A549 (cell line): Measurements from ENCODE around the gene EIF3D. TPM values are rescaled to one million over a fixed set of nuclear protein-coding genes. Genes with fewer than 3 reads are reported as not detected.

Experiments used
- ATAC-seq, 2 experiments: fragments of 200-7000 bp in 1 of 2; fragments of >200 bp in 1 of 2; cut with Nextera tagmentation in 1 of 2; cut with Tn5 transposase in 1 of 2; 3 replicates each; pipeline versions ENCODE4 v1.8.0 to v1.9.1; 2018 to 2020; ENCODE audit warnings: mild to moderate bottlenecking in 1 of 2, moderate library complexity in 1 of 2
- CTCF ChIA-PET: fragments of 300-600 bp; sonication (Branson Sonifier 250); formaldehyde crosslinking; extraction: SDS; loops from one replicate; lab custom pipeline; 2021; ENCODE audit warnings: antibody characterized with exemption, inconsistent platforms; lab: Yijun Ruan, JAX
- POLR2A ChIA-PET: fragments of 350-600 bp; formaldehyde crosslinking; extraction: SDS; loops from one replicate; lab custom pipeline; 2021; ENCODE audit warnings: antibody characterized with exemption, inconsistent platforms; lab: Yijun Ruan, JAX
- DNase-seq, 2 experiments: peaks; one replicate each; pipeline versions ENCODE4 v3.0.0 to v3.0.0-alpha.2; 2011 to 2016; ENCODE audit warnings: low read depth in 1 of 2, low spot score in 1 of 2
- FAIRE-seq: peaks from 2 replicates; lab custom pipeline; 2011; peaks lifted over from hg19 to GRCh38; lab: Jason Lieb, UNC
- H3K27ac ChIP-seq, 2 experiments: fragments of >200 bp; sonication (Bioruptor Twin); formaldehyde crosslinking; 3 replicates each; pipeline ENCODE4 v1.5.1; 2016 to 2017
- H3K4me1 ChIP-seq: fragments of >200 bp; sonication (Bioruptor Twin); formaldehyde crosslinking; 3 replicates; pipeline ENCODE4 v1.6.1; 2016
- H3K4me2 ChIP-seq: fragments of >200 bp; sonication (Bioruptor Twin); formaldehyde crosslinking; 3 replicates; pipeline ENCODE4 v1.6.1; 2016
- H3K4me3 ChIP-seq: fragments of >200 bp; sonication (Bioruptor Twin); formaldehyde crosslinking; 3 replicates; pipeline ENCODE4 v1.5.1; 2016
- H3K9me3 ChIP-seq: fragments of >200 bp; sonication (Bioruptor Twin); formaldehyde crosslinking; 3 replicates; pipeline ENCODE4 v1.6.1; 2016
- BHLHE40 ChIP-seq: IDR thresholded peaks from 2 replicates; pipeline ENCODE4 v1.6.1; 2012; ENCODE audit warnings: low read depth, low read length, inconsistent platforms
- CBX2 ChIP-seq: fragments of 200-600 bp; sonication (generic); IDR thresholded peaks from 2 replicates; pipeline ENCODE4 v1.6.1; 2016; ENCODE audit warnings: low read depth, mild to moderate bottlenecking, borderline replicate concordance
- CBX8 ChIP-seq: fragments of 200-600 bp; sonication (generic); IDR thresholded peaks from 2 replicates; pipeline ENCODE4 v1.6.1; 2016
- CHD4 ChIP-seq: fragments of 200-600 bp; sonication (generic); IDR thresholded peaks from 2 replicates; pipeline ENCODE4 v1.6.1; 2016; ENCODE audit warnings: antibody characterized with exemption, mild to moderate bottlenecking, borderline replicate concordance
- EHMT2 ChIP-seq: fragments of 200-600 bp; sonication (generic); IDR thresholded peaks from 2 replicates; pipeline ENCODE4 v1.6.1; 2016; ENCODE audit warnings: antibody characterized with exemption, low read depth, mild to moderate bottlenecking, moderate library complexity
- EP300 ChIP-seq, 2 experiments: fragments of >200 bp; sonication (Bioruptor Twin); formaldehyde crosslinking; IDR thresholded peaks; 2 replicates in 1 of 2; 3 replicates in 1 of 2; pipeline ENCODE4 v1.6.1; 2016 to 2017
- FOXS1 ChIP-seq: fragments of 250-450 bp; sonication (Bioruptor Pico); IDR thresholded peaks from 2 replicates; pipeline ENCODE4 v1.5.0; 2020; ENCODE audit warnings: mild to moderate bottlenecking, moderate library complexity
- GATA3 ChIP-seq: IDR thresholded peaks from 2 replicates; pipeline ENCODE4 v1.6.1; 2012; ENCODE audit warnings: borderline replicate concordance
- HDAC2 ChIP-seq: fragments of 200-600 bp; sonication (generic); IDR thresholded peaks from 2 replicates; pipeline ENCODE4 v1.6.1; 2016
- HOXA7 ChIP-seq: fragments of 250-450 bp; sonication (Bioruptor Pico); IDR thresholded peaks from 2 replicates; pipeline ENCODE4 v1.5.0; 2020; ENCODE audit warnings: mild to moderate bottlenecking, moderate library complexity
- HOXB13 ChIP-seq: fragments of 250-450 bp; sonication (Bioruptor Pico); IDR thresholded peaks from 2 replicates; pipeline ENCODE4 v1.5.0; 2020; ENCODE audit warnings: low read depth, mild to moderate bottlenecking, moderate library complexity
- HOXB5 ChIP-seq: fragments of 250-450 bp; sonication (Bioruptor Pico); IDR thresholded peaks from 2 replicates; pipeline ENCODE4 v1.5.0; 2020; ENCODE audit warnings: mild to moderate bottlenecking, moderate library complexity
- JUN ChIP-seq, 2 experiments: fragments of >200 bp; sonication (Bioruptor Twin); formaldehyde crosslinking; IDR thresholded peaks; 2 replicates in 1 of 2; 3 replicates in 1 of 2; pipeline ENCODE4 v1.6.1; 2016 to 2017
- NR3C1 ChIP-seq: fragments of >200 bp; sonication (Bioruptor Twin); formaldehyde crosslinking; IDR thresholded peaks from 3 replicates; pipeline ENCODE4 v1.6.1; 2017
- POLR2A ChIP-seq: IDR thresholded peaks from 2 replicates; pipeline ENCODE4 v1.6.1; 2012; ENCODE audit warnings: mild to moderate bottlenecking, low read length
- RAD21 ChIP-seq, 2 experiments: fragments of >200 bp in 1 of 2; sonication (Bioruptor Twin) in 1 of 2; formaldehyde crosslinking in 1 of 2; IDR thresholded peaks in 1 of 2; conservative IDR thresholded peaks in 1 of 2; 2 replicates in 1 of 2; 3 replicates in 1 of 2; pipeline ENCODE4 v1.6.1; 2012 to 2018; ENCODE audit warnings: inconsistent platforms in 1 of 2
- TFCP2L1 ChIP-seq: fragments of 250-450 bp; sonication (Bioruptor Pico); IDR thresholded peaks from 2 replicates; pipeline ENCODE4 v1.5.0; 2021; ENCODE audit warnings: mild to moderate bottlenecking
- ZC3H11A ChIP-seq: fragments of 450-650 bp; IDR thresholded peaks from 2 replicates; pipeline ENCODE4 v1.6.1; 2014; ENCODE audit warnings: antibody characterized with exemption, mild to moderate bottlenecking
- ZFP36 ChIP-seq: fragments of 450-650 bp; IDR thresholded peaks from 2 replicates; pipeline ENCODE4 v1.6.1; 2014; ENCODE audit warnings: borderline replicate concordance; ENCODE audit not compliant: partially characterized antibody
- ZNF302 ChIP-seq: fragments of 250-450 bp; sonication (Bioruptor Pico); IDR thresholded peaks from 2 replicates; pipeline ENCODE4 v1.9.0; 2021; ENCODE audit warnings: inconsistent platforms, mild to moderate bottlenecking, moderate library complexity
- WGBS: methylation state at CpG from one replicate; pipeline ENCODE4 v1.1.6; 2017; ENCODE audit errors: missing lambda C conversion rate; 5-methylcytosine and 5-hydroxymethylcytosine counted together
- polyA plus RNA-seq, 4 experiments: library from polyadenylated mRNA; depleted of rRNA in 3 of 4; stranded (reverse); fragments of >200 nt; fragmentation: RNase III in 1 of 4; extraction: RNeasy Plus Mini Kit Qiagen cat#74134 plus additional on column Dnase treatment in 1 of 4; gene quantifications; 2 replicates in 3 of 4; 3 replicates in 1 of 4; pipeline ENCODE4 v1.2.3, GENCODE V29; 2011 to 2017
- TF ChIP-seq, protein P1 (sequence below): IDR thresholded peaks from 2 replicates; pipeline ENCODE4 v1.6.1; 2012; ENCODE audit warnings: low read depth, borderline replicate concordance
- TF ChIP-seq, protein P2 (sequence below): fragments of 200-600 bp; sonication (generic); IDR thresholded peaks from 2 replicates; pipeline ENCODE4 v1.6.1; 2016; ENCODE audit warnings: antibody characterized with exemption, mild to moderate bottlenecking, moderate library complexity
- TF ChIP-seq, protein P3 (sequence below): fragments of >200 bp; sonication (Bioruptor Twin); formaldehyde crosslinking; IDR thresholded peaks from 3 replicates; pipeline ENCODE4 v1.6.1; 2016
- TF ChIP-seq, protein P4 (sequence below): fragments of 250-450 bp; sonication (Bioruptor Pico); IDR thresholded peaks from 2 replicates; pipeline ENCODE4 v1.5.0; 2020; ENCODE audit warnings: low read depth, mild to moderate bottlenecking, moderate library complexity
- TF ChIP-seq, protein P5 (sequence below): fragments of 150-350 bp; IDR thresholded peaks from 2 replicates; pipeline ENCODE4 v1.6.1; 2014; ENCODE audit warnings: low read depth, mild to moderate bottlenecking, low read length
- TF ChIP-seq, protein P6 (sequence below): IDR thresholded peaks from 2 replicates; pipeline ENCODE4 v1.6.1; 2012
- TF ChIP-seq, protein P7 (sequence below): fragments of 250-450 bp; sonication (Bioruptor Pico); IDR thresholded peaks from 2 replicates; pipeline ENCODE4 v1.5.0; 2021; ENCODE audit warnings: mild to moderate bottlenecking, moderate library complexity, borderline replicate concordance

The EIF3D gene
- polyA plus RNA-seq, 2 of the 4 experiments (the other 2 are of a cell fraction) = 171 to 304 TPM

DNA sequence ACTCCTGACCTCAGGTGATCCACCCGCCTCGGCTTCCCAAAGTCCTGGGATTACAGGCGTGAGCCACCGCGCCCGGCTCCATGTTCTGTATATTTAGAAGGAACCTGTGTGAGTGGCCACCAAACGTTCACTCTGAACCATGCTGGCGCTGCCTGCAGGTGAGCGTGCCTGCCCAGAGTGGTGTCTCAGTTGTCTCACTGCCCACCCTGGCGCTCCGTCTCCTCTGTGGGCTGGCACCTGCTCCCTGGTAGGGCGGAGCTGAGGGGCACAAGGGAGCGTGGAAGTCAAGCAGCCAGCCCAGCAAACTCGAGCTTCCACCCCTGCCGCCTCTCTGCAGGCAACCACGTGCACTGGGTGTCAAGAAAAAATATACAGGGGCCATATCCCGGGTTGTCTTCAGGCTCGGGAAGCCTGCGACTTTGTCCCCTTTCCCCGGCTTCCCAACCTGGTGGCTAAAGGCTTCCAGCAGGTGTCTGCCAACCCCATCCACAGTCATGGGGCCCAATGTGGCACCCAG, 64.2 kb downstream of the EIF3D start:
- ATAC-seq = no peak
- H3K9me3 ChIP-seq = no peaks in the 10 kb centered on the region
- no peak for DNase-seq
- peaks cover 85% of the 10 kb centered on the region for H3K4me1 ChIP-seq
- no peak for TF ChIP-seq GATA3
- TF ChIP-seq ZNF302 (CRISPR knock-in tag) = peak; percentile 21; the same call in 1 of the 2 replicates
- TF ChIP-seq HOXA7 = no peak
- TF ChIP-seq, protein P1, sequence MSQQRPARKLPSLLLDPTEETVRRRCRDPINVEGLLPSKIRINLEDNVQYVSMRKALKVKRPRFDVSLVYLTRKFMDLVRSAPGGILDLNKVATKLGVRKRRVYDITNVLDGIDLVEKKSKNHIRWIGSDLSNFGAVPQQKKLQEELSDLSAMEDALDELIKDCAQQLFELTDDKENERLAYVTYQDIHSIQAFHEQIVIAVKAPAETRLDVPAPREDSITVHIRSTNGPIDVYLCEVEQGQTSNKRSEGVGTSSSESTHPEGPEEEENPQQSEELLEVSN = peak; percentile 63; the same call in 1 of the 2 replicates
- TF ChIP-seq HDAC2 = no peak
- TF ChIP-seq HOXB13 (CRISPR knock-in tag) = peak; percentile 61; the same call in 1 of the 2 replicates
- no peak for TF ChIP-seq ZFP36
- TF ChIP-seq, protein P2, sequence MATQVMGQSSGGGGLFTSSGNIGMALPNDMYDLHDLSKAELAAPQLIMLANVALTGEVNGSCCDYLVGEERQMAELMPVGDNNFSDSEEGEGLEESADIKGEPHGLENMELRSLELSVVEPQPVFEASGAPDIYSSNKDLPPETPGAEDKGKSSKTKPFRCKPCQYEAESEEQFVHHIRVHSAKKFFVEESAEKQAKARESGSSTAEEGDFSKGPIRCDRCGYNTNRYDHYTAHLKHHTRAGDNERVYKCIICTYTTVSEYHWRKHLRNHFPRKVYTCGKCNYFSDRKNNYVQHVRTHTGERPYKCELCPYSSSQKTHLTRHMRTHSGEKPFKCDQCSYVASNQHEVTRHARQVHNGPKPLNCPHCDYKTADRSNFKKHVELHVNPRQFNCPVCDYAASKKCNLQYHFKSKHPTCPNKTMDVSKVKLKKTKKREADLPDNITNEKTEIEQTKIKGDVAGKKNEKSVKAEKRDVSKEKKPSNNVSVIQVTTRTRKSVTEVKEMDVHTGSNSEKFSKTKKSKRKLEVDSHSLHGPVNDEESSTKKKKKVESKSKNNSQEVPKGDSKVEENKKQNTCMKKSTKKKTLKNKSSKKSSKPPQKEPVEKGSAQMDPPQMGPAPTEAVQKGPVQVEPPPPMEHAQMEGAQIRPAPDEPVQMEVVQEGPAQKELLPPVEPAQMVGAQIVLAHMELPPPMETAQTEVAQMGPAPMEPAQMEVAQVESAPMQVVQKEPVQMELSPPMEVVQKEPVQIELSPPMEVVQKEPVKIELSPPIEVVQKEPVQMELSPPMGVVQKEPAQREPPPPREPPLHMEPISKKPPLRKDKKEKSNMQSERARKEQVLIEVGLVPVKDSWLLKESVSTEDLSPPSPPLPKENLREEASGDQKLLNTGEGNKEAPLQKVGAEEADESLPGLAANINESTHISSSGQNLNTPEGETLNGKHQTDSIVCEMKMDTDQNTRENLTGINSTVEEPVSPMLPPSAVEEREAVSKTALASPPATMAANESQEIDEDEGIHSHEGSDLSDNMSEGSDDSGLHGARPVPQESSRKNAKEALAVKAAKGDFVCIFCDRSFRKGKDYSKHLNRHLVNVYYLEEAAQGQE = no peak
- no peak for TF ChIP-seq ZC3H11A
- TF ChIP-seq BHLHE40 = no peak
- TF ChIP-seq POLR2A = no peak
- TF ChIP-seq, protein P3, sequence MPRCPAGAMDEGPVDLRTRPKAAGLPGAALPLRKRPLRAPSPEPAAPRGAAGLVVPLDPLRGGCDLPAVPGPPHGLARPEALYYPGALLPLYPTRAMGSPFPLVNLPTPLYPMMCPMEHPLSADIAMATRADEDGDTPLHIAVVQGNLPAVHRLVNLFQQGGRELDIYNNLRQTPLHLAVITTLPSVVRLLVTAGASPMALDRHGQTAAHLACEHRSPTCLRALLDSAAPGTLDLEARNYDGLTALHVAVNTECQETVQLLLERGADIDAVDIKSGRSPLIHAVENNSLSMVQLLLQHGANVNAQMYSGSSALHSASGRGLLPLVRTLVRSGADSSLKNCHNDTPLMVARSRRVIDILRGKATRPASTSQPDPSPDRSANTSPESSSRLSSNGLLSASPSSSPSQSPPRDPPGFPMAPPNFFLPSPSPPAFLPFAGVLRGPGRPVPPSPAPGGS = no peak
- TF ChIP-seq CBX8 = no peak
- TF ChIP-seq, protein P4, sequence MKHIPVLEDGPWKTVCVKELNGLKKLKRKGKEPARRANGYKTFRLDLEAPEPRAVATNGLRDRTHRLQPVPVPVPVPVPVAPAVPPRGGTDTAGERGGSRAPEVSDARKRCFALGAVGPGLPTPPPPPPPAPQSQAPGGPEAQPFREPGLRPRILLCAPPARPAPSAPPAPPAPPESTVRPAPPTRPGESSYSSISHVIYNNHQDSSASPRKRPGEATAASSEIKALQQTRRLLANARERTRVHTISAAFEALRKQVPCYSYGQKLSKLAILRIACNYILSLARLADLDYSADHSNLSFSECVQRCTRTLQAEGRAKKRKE (CRISPR knock-in tag) = 0 out of 2 replicates have a peak, but pooled peaks have one; percentile 4
- TF ChIP-seq EHMT2 = no peak
- no peak for TF ChIP-seq HOXB5
- no peak for TF ChIP-seq NR3C1
- TF ChIP-seq CHD4 = no peak
- TF ChIP-seq RAD21 (conservative IDR thresholded peaks at IDR 0.05 in 1 of 2, IDR thresholded peaks at IDR 0.05 in 1 of 2) = no peak
- peak overlapping the region; percentile 77 to 98 for H3K27ac ChIP-seq
- 68% methylated on average over 14 of the region's 20 CpGs for WGBS
- CTCF ChIA-PET = interaction anchor here (11.3 kb wide), 1 partner anchor 163 kb away, joined by 113 read pairs; no protein-coding TSS in a partner anchor
- FAIRE-seq = no peak
- POLR2A ChIA-PET = interaction anchor here (1.0 kb wide), 1 partner anchor 11 kb away, joined by 3 read pairs; no protein-coding TSS in a partner anchor
- H3K4me2 ChIP-seq = peak overlapping the region; percentile 66
- H3K4me3 ChIP-seq = no peak overlapping the region

DNA sequence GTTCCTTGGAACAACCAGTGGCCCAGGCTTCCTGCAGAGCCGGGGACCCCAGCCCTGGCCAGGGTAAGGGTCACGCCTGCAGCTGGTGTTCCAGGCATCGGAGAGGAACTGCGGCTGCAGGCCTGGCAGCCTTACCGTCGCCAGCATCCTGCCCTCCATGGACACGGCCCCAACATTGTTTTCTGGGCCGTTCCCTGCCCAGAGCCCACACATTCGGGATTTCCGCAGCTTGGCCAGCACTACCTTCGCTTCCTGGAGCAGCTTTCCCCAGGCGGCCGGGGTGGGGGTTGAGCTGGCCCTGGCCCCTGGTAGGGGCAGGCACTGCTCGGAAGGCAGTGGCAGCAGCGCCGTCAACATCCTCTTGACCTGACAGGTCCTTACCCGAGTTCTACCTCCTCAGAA, 65.2 kb downstream of the EIF3D start:
- H3K4me3 ChIP-seq = no peak overlapping the region
- peaks cover 84% of the 10 kb centered on the region for H3K4me1 ChIP-seq
- no peak overlapping the region for H3K4me2 ChIP-seq
- 93% methylated on average over 16 of the region's 17 CpGs for WGBS
- H3K27ac ChIP-seq = peak overlapping the region; percentile 77 to 98
- ChIA-PET POLR2A (no interaction called here), CTCF (interaction anchor here (1.0 to 11.3 kb wide), 2 partner anchors 23 to 162 kb away, joined by 3 to 113 read pairs; no protein-coding TSS in a partner anchor)
- no peak for FAIRE-seq
- no peaks in the 10 kb centered on the region for H3K9me3 ChIP-seq
- ATAC-seq = no peak
- DNase-seq = no peak
- no peak for TF ChIP-seq TFCP2L1
- TF ChIP-seq, protein P5, sequence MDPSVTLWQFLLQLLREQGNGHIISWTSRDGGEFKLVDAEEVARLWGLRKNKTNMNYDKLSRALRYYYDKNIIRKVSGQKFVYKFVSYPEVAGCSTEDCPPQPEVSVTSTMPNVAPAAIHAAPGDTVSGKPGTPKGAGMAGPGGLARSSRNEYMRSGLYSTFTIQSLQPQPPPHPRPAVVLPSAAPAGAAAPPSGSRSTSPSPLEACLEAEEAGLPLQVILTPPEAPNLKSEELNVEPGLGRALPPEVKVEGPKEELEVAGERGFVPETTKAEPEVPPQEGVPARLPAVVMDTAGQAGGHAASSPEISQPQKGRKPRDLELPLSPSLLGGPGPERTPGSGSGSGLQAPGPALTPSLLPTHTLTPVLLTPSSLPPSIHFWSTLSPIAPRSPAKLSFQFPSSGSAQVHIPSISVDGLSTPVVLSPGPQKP = no peak
- no peak for TF ChIP-seq ZC3H11A
- no peak for TF ChIP-seq CBX2
- TF ChIP-seq EHMT2 = no peak
- no peak for TF ChIP-seq HOXB13 (CRISPR knock-in tag)
- TF ChIP-seq FOXS1 = no peak
- no peak for TF ChIP-seq JUN (IDR thresholded peaks at IDR 0.05)
- TF ChIP-seq, protein P6, sequence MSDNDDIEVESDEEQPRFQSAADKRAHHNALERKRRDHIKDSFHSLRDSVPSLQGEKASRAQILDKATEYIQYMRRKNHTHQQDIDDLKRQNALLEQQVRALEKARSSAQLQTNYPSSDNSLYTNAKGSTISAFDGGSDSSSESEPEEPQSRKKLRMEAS = no peak
- TF ChIP-seq, protein P1 = no peak
- TF ChIP-seq EP300 (IDR thresholded peaks at IDR 0.05) = no peak
- no peak for TF ChIP-seq BHLHE40
- TF ChIP-seq, protein P7, sequence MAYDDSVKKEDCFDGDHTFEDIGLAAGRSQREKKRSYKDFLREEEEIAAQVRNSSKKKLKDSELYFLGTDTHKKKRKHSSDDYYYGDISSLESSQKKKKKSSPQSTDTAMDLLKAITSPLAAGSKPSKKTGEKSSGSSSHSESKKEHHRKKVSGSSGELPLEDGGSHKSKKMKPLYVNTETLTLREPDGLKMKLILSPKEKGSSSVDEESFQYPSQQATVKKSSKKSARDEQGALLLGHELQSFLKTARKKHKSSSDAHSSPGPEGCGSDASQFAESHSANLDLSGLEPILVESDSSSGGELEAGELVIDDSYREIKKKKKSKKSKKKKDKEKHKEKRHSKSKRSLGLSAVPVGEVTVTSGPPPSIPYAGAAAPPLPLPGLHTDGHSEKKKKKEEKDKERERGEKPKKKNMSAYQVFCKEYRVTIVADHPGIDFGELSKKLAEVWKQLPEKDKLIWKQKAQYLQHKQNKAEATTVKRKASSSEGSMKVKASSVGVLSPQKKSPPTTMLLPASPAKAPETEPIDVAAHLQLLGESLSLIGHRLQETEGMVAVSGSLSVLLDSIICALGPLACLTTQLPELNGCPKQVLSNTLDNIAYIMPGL (CRISPR knock-in tag) = no peak
